ENCODE measurements around the gene PDZD7. TPM values are rescaled to one million over a fixed set of nuclear protein-coding genes. Genes with fewer than 3 reads are reported as not detected.

Gene PDZD7
- total RNA-seq, 1 donor from 2014 or later: 1.6 TPM

DNA sequence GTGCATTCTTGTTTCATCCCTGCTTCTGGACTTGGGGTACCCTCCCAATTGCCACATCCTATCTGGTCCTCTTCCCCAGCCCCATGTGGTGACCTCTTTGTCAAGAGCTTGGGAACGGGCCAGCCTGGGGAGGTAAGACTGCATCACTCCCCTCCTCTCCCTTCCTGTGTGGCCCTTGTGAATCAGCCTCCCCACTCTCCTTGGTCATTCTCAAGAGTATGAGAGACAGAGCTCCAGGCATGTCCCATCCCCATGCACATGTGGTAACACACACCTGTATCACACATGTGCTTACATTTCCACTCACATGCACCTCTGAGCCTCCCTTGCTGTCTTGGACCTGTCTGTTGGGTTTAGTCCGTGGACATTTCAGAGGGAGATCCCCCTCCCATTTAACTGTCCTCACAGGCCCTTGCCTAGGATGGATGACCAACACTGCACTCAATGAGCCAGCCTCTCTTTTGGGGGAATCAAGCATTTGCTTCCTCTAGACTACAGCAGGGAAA lies 46.2 kb downstream of the PDZD7 start:
- intact Hi-C loops (cut with DNase I): no loop called here
- H3K27me3 ChIP-seq: no peaks in the 10 kb centered on the region
- DNase-seq (no peak), ATAC-seq (no peak)
- peaks cover 21% of the 10 kb centered on the region for H3K4me1 ChIP-seq
- no peaks in the 10 kb centered on the region for H3K9me3 ChIP-seq
- no peak overlapping the region for H3K27ac ChIP-seq
- TF ChIP-seq, protein P1, sequence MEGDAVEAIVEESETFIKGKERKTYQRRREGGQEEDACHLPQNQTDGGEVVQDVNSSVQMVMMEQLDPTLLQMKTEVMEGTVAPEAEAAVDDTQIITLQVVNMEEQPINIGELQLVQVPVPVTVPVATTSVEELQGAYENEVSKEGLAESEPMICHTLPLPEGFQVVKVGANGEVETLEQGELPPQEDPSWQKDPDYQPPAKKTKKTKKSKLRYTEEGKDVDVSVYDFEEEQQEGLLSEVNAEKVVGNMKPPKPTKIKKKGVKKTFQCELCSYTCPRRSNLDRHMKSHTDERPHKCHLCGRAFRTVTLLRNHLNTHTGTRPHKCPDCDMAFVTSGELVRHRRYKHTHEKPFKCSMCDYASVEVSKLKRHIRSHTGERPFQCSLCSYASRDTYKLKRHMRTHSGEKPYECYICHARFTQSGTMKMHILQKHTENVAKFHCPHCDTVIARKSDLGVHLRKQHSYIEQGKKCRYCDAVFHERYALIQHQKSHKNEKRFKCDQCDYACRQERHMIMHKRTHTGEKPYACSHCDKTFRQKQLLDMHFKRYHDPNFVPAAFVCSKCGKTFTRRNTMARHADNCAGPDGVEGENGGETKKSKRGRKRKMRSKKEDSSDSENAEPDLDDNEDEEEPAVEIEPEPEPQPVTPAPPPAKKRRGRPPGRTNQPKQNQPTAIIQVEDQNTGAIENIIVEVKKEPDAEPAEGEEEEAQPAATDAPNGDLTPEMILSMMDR (IDR thresholded peaks at IDR 0.05): no peak
- H3K4me3 ChIP-seq: no peak overlapping the region
- H3K36me3 ChIP-seq: peaks cover 44% of the 10 kb centered on the region

DNA sequence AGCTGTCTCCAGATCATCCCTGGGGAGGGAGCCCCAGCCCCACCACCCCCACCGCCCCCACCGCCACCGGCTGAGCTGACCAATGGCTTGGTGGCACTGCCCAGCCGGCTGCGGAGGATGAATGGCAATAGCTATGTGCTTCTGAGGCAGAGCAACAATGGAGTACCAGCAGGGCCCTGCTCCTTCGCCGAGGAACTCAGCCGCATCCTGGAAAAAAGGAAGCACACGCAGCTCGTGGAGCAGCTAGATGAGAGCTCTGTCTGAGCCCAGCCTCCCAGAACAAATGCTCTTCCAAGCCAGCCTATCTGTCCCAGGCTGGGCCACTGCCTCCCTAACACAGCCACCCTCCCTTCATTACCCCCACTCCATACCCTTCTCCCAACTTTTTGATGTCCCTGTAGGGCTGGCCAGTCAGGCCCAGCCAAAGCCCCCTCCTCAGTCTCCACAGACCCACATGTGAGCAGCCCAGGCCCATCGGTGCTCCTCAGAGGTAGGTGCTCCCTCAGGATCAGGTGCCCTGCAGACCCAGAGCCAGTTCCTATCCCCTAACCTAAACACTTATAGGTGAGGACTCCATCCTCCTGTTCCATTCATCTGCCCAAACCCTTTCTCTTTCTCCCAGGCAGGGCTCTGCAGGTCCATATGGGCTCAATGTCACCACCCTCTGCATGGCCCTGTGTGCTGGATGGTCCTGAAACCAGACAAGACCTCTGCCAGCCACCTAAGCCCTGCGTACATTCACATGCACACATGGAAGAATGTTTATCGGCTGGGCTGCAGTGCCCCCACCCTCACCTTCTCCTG lies 46.9 kb downstream of the PDZD7 start:
- Histone ChIP-seq H3K27me3 (no peaks in the 10 kb centered on the region), H3K9me3 (no peaks in the 10 kb centered on the region), H3K27ac (no peak overlapping the region), H3K4me3 (no peak overlapping the region), H3K36me3 (peaks cover 44% of the 10 kb centered on the region), H3K4me1 (peaks cover 17% of the 10 kb centered on the region)
- ATAC-seq (no peak), DNase-seq (no peak)
- intact Hi-C loops (cut with DNase I): no loop called here
- TF ChIP-seq, protein P1 (IDR thresholded peaks at IDR 0.05): no peak

DNA sequence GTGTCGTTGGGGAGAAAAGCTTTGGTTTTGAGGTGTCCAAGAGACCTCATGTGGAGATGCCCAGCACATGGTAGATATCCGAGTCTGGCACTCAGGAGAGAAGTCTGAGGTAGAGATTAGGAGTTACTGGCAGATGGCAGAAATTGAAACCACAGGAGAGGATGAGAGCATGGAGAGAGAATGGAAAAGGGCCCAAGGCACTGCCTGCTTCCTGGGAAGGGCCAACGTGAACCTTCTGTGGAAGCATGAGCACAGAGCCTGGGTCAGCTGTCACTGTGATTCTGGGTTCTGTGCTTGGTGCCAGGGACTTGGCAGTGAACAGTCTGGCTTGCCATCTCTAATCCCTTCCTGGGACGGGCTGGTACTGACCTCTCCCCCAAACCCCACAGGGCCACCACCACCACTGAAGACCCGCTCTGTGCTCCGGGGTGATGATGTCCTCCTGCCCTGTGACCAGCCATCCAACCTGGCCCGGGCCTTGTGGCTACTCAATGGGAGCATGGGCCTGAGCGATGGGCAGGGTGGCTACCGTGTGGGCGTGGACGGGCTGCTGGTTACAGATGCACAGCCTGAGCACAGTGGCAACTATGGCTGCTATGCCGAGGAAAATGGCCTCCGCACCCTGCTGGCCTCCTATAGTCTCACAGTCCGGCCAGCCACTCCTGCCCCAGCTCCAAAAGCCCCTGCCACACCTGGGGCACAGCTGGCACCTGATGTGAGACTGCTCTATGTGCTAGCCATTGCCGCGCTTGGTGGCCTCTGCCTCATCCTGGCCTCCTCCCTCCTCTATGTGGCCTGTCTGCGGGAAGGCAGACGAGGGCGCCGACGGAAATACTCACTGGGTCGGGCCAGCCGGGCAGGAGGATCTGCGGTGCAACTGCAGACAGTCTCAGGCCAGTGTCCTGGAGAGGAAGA lies 47.8 kb downstream of the PDZD7 start:
- Histone ChIP-seq H3K4me1 (peaks cover 15% of the 10 kb centered on the region), H3K27ac (no peak overlapping the region), H3K4me3 (no peak overlapping the region), H3K9me3 (no peaks in the 10 kb centered on the region), H3K36me3 (peaks cover 44% of the 10 kb centered on the region), H3K27me3 (no peaks in the 10 kb centered on the region)
- no peak for DNase-seq
- intact Hi-C loops (cut with DNase I): no loop called here
- TF ChIP-seq, protein P1 (IDR thresholded peaks at IDR 0.05): no peak
- no peak for ATAC-seq

- Histone ChIP-seq H3K36me3 (peaks cover 44% of the 10 kb centered on the region), H3K27me3 (no peaks in the 10 kb centered on the region), H3K4me1 (peaks cover 4% of the 10 kb centered on the region), H3K4me3 (no peak overlapping the region), H3K9me3 (no peaks in the 10 kb centered on the region), H3K27ac (no peak overlapping the region)
- TF ChIP-seq, protein P1 (IDR thresholded peaks at IDR 0.05): no peak
- DNase-seq (no peak), ATAC-seq (no peak)
- intact Hi-C loops (cut with DNase I): no loop called here
These were observed 49.7 kb downstream of the PDZD7 start for GRCh38 chr10:100981178-100981772.

- peaks cover 38% of the 10 kb centered on the region for H3K36me3 ChIP-seq
- intact Hi-C loops (cut with DNase I): no loop called here
These were observed 50.2 kb downstream of the PDZD7 start for GRCh38 chr10:100980711-100981110.

More at GRCh38 chr10:100980711-100981110, 50.2 kb downstream of the PDZD7 start:
- TF ChIP-seq, protein P1 (IDR thresholded peaks at IDR 0.05): no peak
- Histone ChIP-seq H3K9me3 (no peaks in the 10 kb centered on the region), H3K4me1 (no peaks in the 10 kb centered on the region), H3K4me3 (no peak overlapping the region), H3K27me3 (no peaks in the 10 kb centered on the region), H3K27ac (no peak overlapping the region)
- ATAC-seq (no peak), DNase-seq (no peak)
